DMS114 treated with DMSO at 0.1 percent for 48 hours (cell line): Measurements from ENCODE around the gene C14orf93.
"Not testable (repeated sequence)": the region's sequence is repeated elsewhere in the genome, so short reads cannot be mapped to it uniquely, and the experiment has no call there.

Experiments
- DNase-seq: peaks from one replicate; lab custom pipeline; 2025; ENCODE audit not compliant: unreplicated experiment; lab: John Stamatoyannopoulos, UW

C14orf93 gene

DNA sequence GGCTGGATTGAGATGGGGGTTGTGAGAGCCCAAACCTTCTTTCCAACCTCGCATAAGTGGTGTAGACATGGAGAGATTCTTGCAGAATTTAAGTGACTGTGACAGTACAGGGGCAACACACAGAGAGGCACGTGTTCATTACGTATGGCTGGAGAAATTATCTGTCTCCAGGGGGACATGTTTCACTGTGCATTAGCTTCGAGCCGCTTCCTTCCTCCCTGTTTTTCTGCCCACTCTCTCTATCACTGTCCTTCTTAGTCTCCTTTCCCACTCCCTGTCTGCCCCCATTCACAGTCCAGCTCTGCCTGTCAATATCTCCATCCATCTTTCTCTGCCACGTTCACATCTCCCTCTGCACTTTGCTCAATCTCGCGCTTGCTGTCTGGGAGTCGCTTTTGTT lies 11.5 kb upstream of the C14orf93 start:
- DNase-seq, result no peak

DNA sequence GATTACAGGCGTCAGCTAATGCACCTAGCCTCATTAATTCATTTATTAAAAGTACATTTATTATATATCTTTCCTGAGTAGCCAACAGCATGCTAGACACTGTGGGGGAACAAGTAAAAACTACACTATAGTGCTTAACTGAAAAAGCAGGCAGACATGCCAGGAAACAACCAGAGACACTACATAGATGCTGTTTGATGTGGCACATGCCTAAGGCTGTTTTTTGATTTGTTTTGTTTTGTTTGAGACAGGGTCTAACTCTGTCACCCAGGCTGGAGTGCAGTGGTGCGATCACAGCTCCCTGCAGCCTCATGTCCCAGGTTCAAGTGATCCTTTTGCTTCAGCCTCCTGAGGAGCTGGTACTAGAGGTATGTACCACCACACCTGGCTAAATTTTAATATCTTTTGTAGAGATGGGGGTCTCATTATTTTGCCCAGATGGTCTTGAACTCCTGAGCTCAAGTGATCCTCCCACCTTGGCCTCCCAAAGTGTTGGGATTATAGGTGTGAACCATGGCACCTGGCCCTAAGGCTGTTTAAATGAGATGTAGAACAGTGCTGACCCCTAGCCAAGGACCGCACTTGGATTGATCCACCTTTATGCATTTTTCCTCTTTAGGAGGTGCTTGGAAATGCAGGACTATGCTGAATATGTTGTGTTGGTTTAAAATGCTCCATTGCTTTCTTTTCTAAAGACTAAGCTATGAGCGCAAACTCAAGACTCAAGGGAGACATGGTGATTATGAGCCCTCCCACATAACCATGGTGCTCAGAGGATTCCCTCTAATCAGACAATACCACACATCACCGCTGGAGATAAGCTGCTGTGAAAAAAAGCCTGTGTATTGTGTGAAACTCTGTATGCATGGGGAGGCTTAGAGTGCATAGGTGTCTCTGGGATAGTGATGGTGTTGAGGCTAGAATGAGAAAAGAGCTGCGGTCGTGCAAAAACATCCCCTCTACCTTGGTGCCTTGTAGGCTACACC lies 10.5 kb upstream of the C14orf93 start:
- DNase-seq, result no peak

- DNase-seq, result no peak
Observed at GRCh38 chr14:23018107-23018506, 8.2 kb upstream of the C14orf93 start.

DNA sequence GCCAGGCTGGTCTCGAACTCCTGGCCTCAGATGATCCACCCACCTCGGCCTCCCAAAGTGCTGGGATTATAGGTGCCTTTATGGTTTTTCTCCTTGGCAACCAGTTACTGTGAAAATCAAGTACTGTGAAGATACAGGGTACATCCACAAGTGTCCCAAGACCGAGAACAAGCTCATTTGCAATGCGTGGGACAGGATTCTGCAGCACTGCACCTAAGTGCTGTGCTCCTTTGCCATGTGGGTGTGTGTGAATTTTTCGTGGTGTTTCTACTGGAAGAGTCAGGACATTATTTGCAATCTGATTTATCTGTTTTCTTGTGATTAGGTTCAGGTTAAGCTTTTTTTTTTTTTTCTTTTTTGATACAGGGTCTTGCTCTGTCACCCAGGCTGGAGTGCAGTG lies 7.1 kb upstream of the C14orf93 start:
- no peak for DNase-seq

- no peak for DNase-seq
Observed at GRCh38 chr14:23015618-23016017, 5.7 kb upstream of the C14orf93 start.

DNA sequence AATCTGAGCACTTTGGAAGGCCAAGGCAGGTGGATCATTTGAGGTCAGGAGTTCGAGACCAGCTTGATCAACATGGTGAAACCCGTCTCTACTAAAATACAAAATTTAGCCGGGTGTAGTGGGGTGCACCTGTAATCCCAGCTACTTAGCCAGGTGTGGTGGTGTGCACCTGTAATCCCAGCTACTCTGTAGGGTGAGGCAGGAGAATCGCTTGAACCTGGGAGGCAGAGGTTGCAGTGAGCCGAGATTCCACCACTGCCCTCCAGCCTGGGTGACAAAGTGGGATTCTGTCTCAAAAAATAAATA lies 3.8 kb upstream of the C14orf93 start:
- not testable (repeated sequence) for DNase-seq

GRCh38 chr14:23013054-23013748 lies 3.3 kb upstream of the C14orf93 start:
- no peak for DNase-seq

DNA sequence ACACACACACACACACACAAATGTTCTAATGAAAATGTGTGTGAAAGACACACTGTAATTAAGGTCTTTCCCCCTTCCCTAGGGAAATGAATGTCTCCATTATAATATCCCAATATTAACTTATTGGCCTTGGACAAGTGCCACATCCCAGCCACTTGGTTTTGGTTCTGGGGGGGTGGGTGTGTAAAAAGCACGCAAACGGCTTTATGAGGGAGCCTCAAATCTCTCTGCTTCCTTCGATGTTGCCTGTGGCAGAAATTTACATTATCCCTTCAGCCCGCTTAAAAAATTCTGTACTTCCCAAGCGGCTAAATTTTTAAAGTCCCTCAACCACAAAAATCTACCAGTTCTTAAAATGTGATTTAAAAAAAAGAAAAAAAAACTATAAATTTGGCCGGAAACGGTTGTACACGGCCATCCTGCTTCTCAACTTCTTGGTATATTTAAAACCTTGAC lies 432 bp downstream of the C14orf93 start:
- no peak for DNase-seq

GRCh38 chr14:23008831-23009230 lies 1.1 kb downstream of the C14orf93 start:
- DNase-seq, result no peak

DNA sequence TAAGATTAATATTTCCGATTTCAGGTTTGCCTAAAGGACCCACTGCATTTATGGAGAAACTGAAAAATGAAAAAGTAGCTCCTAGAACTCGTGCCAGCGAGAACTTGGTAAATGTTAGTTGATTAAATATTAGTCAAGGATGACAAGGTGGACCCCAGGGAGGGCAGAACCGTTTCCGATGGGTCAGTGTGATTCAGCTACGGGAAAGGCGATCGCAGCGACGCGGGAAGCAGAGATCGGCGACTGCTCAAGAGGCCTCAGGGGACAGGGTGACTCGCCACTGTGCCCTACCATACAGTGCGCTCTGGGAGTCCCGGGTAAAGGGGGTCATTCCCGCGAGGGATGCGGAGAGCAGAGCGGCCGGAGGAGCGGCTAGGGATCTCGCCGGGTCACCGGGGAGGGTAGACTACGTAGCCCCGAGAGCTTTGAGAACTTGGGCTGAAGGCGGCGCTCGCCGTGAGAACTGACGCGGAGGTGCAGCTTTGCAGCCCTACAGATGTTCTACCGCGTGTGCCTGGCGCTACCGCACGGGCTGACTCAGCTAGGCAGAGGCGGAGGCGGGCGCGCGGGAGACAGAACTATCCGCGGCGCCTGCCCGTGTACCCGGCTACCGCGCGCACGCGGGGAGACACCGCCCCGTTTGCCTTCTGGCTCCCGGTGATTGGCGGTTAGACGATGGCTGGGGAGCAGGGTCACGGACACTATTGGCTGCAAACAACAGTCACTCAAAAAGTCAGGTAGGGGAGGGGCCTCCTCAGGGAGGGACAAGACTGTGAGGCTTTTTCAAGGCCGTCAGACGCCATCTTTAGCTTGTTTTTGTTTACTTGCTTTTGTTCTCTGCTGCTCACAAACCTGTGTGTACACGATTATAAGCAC lies 3.2 kb downstream of the C14orf93 start:
- DNase-seq, result peak; percentile 96

GRCh38 chr14:23006188-23006534 lies 3.8 kb downstream of the C14orf93 start:
- no peak for DNase-seq

DNA sequence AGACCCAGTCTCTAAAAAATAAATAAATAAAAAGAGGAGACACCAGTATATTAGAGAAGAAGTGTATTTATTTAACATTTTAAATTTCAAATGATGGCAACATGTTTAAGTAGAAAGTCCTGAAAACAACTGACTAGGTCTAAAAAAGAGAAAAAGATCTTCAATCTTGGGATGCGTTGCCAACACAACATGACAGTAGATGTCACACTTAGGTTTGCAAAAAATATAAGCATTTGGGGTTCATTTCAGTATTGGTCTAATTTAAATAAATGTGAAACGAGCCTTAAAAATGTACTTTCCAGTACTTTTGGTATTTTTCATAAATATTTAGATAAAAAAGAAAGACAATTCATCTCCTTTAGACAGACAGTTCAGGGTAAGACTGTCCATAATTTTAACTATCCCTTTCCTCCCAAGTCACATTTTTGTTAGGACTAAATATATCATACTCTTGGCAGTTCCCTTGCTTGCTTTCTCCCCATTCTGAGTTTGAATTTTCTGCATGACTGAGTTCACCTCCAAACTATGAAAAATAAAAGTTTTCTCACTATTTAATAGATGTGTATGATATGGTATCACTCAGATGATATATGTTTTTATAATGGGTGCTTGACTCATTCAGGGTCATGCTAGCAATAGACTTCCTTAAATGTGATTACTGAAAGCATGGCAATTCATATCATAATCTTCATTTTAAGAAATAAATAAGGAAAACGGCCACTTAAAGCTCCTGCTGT lies 4.3 kb downstream of the C14orf93 start:
- no peak for DNase-seq

- not testable (repeated sequence) for DNase-seq
Observed at GRCh38 chr14:23004274-23004673, 5.7 kb downstream of the C14orf93 start.

- DNase-seq, result no peak
Observed at GRCh38 chr14:23002592-23002991, 7.4 kb downstream of the C14orf93 start.

- DNase-seq, result no peak
Observed at GRCh38 chr14:23000860-23001259, 9.1 kb downstream of the C14orf93 start.

DNA sequence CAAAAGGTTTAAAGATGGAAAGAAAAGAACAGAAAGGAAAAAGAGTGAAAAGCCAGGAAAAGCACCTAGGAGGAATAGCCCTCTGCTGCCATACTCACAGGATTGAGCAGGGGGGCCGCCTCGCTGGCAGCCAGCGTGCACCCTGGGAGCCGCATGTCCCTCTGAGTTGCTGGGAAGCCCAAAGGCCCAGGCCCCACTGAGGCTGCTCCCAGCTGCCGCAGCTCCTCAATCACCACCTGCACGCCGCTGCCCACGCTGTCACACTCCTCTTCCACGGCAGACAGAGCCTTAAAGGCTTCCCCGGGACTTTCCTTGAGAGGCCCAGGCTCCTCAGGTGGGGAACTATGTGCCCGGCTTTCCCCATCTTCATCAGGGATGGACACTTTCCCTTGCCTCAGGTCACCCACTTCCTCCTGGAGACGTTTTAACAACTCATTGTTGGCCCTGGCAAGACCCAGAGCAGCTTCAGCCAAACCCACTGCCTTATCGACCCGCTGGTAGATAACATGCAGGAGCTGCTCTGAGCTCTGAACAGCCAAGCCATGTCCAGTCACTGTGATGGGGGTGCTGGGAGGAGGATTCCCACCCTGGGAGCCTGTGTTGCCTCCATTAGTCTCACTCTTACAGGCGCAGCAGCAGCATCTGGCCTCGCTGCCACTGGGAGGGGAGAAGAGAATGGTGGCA lies 11.5 kb downstream of the C14orf93 start:
- no peak for DNase-seq

- DNase-seq, result no peak
Observed at GRCh38 chr14:22997676-22998323, 12.1 kb downstream of the C14orf93 start.

DNA sequence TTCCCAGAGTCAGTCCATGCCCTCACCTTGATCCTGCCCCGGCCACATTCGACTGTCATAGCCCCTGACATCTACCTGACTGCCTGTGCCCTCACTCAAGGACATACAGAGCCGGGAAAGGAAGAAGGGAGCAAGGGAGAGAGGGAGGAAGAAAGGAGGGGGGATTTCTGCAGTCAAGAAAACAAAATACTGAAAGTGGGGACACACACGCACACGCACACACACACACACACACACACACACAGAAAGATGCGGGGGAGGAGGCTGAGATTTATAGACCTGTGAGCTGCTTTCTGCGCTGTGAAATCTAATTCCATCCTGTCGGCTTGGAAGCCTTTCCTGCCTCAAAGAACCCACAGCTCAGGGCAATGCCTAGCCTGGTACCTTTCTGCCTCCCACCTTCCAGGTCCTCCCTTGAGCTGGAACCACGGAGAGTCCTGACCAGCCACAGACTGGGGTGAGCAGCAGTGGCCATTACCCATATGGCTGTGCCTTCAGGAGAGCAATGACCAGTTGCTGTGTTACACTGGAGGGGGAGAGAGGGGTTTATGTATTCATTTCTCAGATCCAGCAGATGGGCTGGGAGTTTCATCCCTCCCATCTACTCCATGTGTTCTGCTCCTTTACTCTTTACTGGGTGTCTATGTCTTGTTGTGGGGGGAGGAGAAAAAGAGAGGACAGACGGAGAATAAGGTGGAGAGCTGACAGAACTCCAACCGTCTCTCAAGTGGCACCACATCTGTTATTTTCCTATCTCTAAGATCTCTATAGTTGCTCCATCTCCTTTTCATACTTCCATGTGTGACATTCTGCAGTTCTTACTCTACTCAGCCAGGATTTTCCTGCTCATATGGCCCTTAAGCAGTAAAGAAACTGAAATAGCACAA lies 12.9 kb downstream of the C14orf93 start:
- DNase-seq, result no peak
